ENCODE measurements around the gene LIMA1. TPM values are rescaled to one million over a fixed set of nuclear protein-coding genes. Genes with fewer than 3 reads are reported as not detected.
"Not testable (repeated sequence)": the region's sequence is repeated elsewhere in the genome, so short reads cannot be mapped to it uniquely, and the experiment has no call there.

Gene LIMA1
- polyA plus RNA-seq, 4 donors: 85.0 to 124 (median 100) TPM

DNA sequence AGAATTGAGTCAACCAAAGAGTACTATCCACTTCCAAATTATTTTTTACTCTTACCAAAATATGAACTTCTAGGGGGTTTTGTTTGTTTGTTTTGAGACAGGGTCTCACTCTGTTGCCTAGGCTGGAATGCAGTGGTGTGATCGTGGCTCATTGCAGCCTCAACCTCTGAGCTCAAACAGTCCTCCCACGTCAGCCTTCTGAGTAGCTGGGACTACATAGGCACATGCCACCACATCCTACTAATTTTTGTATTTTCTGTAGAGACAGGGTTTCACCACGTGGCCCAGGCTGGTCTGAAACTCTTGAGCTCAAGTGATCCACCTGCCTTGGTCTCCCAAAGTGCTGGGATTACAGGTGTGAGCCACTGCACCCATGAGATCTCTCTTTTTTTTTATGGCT, 7.4 kb upstream of the LIMA1 start:
- DNase-seq (ENCODE audit: low read depth in 4 of 4, low spot score in 3 of 4): not testable (repeated sequence)

GRCh38 chr12:50287271-50287670, 4.0 kb upstream of the LIMA1 start:
- DNase-seq (ENCODE audit: low read depth in 4 of 4, low spot score in 3 of 4): no peak

DNA sequence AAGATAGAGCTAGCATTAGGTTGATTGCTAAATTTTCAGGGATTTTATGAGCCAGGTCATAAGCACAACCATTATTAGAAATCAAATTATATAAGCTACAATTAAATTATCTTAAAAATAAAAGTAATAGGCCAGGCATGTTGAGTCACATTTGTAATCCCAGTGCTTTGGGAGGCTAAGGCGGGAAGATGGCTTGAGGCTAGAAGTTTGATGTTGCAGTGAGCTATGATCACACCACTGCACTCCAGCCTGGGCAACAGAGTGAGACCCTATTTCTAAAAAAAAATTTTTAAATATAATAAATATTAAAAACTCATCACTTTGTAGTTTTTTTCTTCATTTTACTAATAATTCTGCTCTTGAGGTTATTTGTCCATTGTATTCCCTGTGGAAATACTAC, 1.9 kb upstream of the LIMA1 start:
- DNase-seq (ENCODE audit: low read depth in 4 of 4, low spot score in 3 of 4): no peak

DNA sequence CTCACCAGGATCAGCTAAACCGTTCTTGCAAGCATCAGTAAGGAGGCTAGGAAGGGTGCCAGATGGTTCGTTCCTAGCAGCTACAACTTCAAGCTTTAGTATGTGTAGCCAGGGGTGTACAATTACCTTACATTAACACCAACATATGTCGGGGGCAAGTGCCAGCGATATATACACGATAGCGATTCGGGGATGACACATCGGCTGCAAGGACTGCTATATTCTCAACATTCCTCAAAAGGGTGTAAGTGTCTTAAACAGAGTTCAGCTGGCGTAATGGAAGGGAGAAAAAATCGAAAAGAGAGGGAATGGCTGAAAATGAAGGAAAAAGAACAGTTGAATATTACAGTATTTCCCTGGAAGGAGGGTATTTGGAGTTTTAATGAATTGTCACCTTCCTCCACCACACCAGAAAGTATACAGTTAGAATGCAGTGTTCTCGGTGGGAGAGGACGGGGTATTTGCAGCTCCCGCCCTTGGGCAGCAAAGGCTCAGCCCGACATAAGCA, 545 bp downstream of the LIMA1 start:
- no peak for DNase-seq (ENCODE audit: low read depth in 4 of 4, low spot score in 3 of 4)

DNA sequence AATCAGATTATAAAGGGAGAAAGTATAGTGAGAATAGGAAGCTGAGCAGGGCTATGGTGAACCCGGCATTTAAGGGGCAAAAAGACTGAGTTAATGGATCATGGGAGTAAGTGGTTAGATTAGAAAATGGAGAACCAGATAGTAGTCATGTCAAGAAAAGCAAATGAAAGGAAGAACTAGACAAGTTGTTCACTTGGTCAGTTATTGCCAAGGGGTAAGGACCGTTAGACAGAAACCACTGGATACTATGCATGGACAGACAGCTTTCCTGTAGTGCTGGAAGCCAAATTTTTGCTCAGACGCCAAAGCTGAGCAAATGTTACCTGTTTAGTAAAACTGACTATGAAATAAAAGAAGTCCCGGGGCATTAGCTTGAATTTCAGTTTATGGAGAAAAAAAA, 3.8 kb downstream of the LIMA1 start:
- no peak for DNase-seq (ENCODE audit: low read depth in 4 of 4, low spot score in 3 of 4)

DNA sequence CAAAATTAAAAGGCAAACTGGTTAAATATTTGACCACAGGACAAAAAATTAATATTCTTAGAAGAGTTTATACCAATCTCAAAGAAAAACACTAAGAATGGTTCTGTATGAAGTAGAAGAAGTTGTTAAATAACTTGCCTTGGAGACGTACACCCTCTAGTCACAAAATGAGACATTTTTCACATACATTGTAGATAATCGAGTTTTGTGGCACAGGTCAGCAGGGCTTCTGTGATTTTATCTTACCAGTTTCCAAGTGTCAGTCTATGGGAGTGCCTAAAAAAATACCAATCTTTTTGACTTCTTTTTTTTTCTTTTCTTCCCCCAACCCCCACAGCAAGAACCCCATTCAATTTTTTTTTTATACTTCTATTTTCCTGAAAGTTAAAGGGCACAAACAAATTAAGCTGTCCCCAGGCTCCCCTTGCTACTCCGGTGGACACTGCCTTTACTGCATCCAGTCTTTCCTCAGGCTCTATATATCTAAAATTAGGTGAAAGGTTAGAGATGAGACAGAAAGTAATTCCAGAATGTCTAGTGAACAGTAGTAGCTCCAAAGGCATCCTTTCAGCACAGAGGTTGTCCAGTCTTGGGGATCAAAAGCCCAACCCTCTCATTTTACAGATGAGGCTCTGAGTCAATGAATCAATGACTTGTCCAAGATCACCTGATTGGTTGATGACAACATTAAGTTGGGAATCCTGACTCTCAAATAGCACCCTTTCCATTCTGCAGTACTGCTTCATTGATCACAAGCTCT, 6.2 kb downstream of the LIMA1 start:
- no peak for DNase-seq (ENCODE audit: low read depth in 4 of 4, low spot score in 3 of 4)

DNA sequence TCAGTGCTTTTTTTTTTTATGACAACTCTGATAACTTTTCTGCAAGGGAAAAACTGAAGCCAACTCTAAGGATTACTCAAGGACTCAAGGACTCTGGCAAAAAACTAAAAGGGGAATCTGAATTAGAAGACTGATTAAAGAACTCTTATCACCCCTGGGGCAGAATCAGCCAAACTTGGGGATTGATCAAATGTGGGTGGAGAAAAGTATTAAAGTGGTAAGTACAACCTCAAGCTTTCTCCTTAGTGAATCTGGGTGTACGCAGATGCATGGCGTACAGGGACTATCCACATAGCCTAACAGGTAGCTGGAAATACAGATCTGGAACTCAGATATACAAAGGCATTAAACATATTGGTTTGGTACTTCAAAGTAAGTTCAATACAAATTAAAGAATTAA, 7.3 kb downstream of the LIMA1 start:
- no peak for DNase-seq (ENCODE audit: low read depth in 4 of 4, low spot score in 3 of 4)

- no peak for DNase-seq (ENCODE audit: low read depth in 4 of 4, low spot score in 3 of 4)
Measured at GRCh38 chr12:50275556-50275955, 7.8 kb downstream of the LIMA1 start.

DNA sequence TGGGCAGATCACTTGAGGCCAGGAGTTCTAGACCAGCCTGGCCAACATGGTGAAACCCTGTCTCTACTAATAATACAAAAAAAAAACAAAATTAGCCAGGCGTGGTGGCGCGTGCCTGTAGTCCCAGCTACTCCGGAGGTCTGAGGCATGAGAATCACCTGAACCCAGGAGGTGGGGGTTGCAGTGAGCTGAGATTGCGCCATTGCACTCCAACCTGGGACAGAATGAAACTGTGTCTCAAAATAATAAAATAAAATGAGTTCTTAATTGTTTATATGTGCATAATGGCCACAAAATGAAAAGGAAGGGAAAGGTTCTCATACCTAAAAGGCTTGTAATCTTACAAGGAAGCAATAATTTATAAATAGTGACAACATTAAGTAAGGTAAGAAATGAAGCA, 8.2 kb downstream of the LIMA1 start:
- not testable (repeated sequence) for DNase-seq (ENCODE audit: low read depth in 4 of 4, low spot score in 3 of 4)

DNA sequence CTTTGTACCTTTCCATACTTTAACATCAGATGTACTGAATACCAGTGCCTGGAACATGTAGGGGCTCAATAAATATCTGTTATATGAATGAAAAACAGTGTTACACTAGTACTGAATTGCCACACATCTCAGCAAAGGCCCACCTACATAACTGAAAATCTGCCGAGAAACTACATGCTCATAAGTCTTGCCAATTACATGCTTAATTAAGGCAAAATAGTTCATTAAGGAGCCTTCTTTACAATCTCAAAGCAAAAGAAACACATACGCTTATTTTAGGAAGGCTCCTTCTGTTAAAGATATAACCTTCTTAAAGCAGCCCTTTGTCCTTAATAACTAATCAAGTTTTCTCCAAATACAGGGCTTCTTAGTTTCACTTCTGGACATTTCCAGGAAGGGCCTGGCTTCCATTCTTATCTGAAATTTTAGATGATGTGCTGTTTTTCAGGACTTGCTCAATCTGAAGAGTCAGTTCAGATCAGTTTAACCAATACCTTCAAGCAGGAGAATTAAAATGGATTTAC, 11.5 kb downstream of the LIMA1 start:
- no peak for DNase-seq (ENCODE audit: low read depth in 4 of 4, low spot score in 3 of 4)

DNA sequence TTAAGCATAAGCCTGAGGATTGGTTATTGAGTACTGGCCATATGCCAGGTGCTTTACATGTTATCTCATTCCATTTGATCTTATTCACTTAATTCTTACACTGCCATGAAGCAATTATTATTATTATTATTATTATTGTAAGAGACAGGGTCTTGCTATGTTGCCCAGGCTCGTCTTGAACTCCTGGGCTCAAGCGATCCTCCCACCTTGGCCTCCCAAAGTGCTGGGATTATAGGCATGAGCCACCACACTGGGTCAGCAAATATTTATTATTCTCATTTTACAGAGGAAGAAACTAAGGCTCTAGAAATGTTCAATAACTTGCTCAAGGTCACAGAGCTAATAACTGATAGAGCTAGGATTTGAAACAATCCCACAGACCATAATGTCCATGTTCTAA, 14.8 kb downstream of the LIMA1 start:
- no peak for DNase-seq (ENCODE audit: low read depth in 4 of 4, low spot score in 3 of 4)

DNA sequence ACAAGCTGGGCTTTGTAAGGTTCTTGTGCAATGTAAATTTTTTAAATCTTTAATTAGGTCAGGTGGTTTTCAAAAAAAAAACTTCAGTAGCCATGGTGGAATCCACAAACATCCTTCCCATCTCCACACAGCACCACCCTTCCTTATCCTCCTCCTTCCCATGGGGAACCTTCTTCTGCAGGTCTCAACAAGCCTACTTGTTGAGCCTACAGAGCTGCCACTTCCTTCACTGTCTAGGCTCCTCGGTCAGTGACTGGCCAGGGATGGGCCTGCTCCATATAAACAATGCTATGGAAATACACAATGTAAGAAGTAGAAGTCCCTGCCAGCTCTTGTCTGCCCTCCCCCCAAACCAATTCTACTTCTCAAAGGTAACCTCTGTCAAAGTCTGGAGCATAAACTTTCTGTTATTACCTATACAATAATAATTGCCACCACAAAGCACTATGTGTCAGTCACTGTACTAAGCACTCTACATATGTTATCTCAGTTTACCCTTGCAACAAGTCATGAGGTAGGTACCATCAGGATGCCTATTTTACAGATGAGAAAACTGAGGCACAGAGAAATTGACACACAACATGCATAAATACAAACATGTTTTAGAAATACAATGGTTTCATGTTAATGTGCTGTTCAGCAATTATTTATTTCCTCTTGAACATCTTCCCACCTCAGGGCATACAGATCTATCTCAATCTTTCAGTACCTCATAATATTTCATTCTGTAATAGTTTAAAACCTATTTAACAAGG, 17.4 kb downstream of the LIMA1 start:
- DNase-seq (ENCODE audit: low read depth in 4 of 4, low spot score in 3 of 4): no peak

GRCh38 chr12:50263832-50264231, 19.5 kb downstream of the LIMA1 start:
- no peak for DNase-seq (ENCODE audit: low read depth in 4 of 4, low spot score in 3 of 4)

GRCh38 chr12:50261654-50262053, 21.7 kb downstream of the LIMA1 start:
- no peak for DNase-seq (ENCODE audit: low read depth in 4 of 4, low spot score in 3 of 4)

GRCh38 chr12:50258167-50258551, 25.2 kb downstream of the LIMA1 start:
- DNase-seq (ENCODE audit: low read depth in 4 of 4, low spot score in 3 of 4): no peak

GRCh38 chr12:50257236-50258166, 25.8 kb downstream of the LIMA1 start:
- DNase-seq (ENCODE audit: low read depth in 4 of 4, low spot score in 3 of 4): no peak

- no peak for DNase-seq (ENCODE audit: low read depth in 4 of 4, low spot score in 3 of 4)
Measured at GRCh38 chr12:50256761-50257160, 26.6 kb downstream of the LIMA1 start.

- no peak for DNase-seq (ENCODE audit: low read depth in 4 of 4, low spot score in 3 of 4)
Measured at GRCh38 chr12:50252977-50253602, 30.2 kb downstream of the LIMA1 start.

GRCh38 chr12:50251619-50252252, 31.6 kb downstream of the LIMA1 start:
- no peak for DNase-seq (ENCODE audit: low read depth in 4 of 4, low spot score in 3 of 4)

Measured in left renal pelvis (tissue), 4 donors.